Left lung (tissue), 10 donors: Measurements from ENCODE around the gene SALL3. TPM values are rescaled to one million over a fixed set of nuclear protein-coding genes. Genes with fewer than 3 reads are reported as not detected.

ENCODE experiments used
- ATAC-seq: fragments of 200-7000 bp; cut with Tn5 transposase; one replicate; pipeline ENCODE4 v1.9.1; 2020; ENCODE audit warnings: moderate library complexity
- DNase-seq, 4 donors: peaks; one replicate each; pipeline ENCODE4 v3.0.0-alpha.2; 2013 to 2020
- H3K27ac ChIP-seq, 2 donors: fragments of 200-600 bp; sonication (generic) in 1 of 2; one replicate each; pipeline versions ENCODE4 v1.5.0 to v1.8.0; 2020 to 2021
- H3K27me3 ChIP-seq, 2 donors: fragments of 200-600 bp; sonication (generic) in 1 of 2; one replicate each; pipeline versions ENCODE4 v1.5.0 to v1.8.0; 2020 to 2021
- H3K36me3 ChIP-seq, 2 donors: fragments of 200-600 bp; sonication (generic) in 1 of 2; one replicate each; pipeline versions ENCODE4 v1.5.0 to v1.8.0; 2020 to 2021
- H3K4me1 ChIP-seq, 2 donors: fragments of 200-600 bp; one replicate each; pipeline ENCODE4 v1.8.0; 2021
- H3K4me3 ChIP-seq, 2 donors: fragments of 200-600 bp; sonication (generic) in 1 of 2; one replicate each; pipeline versions ENCODE4 v1.5.0 to v1.8.0; 2020 to 2021; ENCODE audit warnings: mild to moderate bottlenecking in 1 of 2
- H3K9me3 ChIP-seq, 2 donors: fragments of 200-600 bp; sonication (generic) in 1 of 2; one replicate each; pipeline versions ENCODE4 v1.5.0 to v1.8.0; 2020 to 2021
- CTCF ChIP-seq, 2 donors: fragments of 200-600 bp; sonication (generic) in 1 of 2; IDR thresholded peaks; one replicate each; pipeline versions ENCODE4 v1.5.0 to v1.8.0; 2021; ENCODE audit warnings: antibody characterized with exemption in 2 of 2
- intact Hi-C, 2 donors: fragments of 100-400 bp; cut with DNase I; formaldehyde crosslinking; loops; one replicate each; pipeline versions ENCODE4 v1.11.2 to v1.14.2; 2022
- polyA plus RNA-seq, 6 donors: library from polyadenylated mRNA; unstranded; fragments of 120-200 nt; gene quantifications; one replicate each; pipeline ENCODE4 v1.2.1, GENCODE V29; 2013; ENCODE audit not compliant: insufficient read length in 6 of 6
- total RNA-seq, 2 donors: library from RNA; stranded (reverse); fragmentation: NEBNext Ultra II Directional; extraction: Animal tissue kit (Norgen Biotek cat#: 25700); gene quantifications; one replicate each; pipeline ENCODE4 v1.2.1, GENCODE V29; 2021
- donor health status: DM: no; HTN: yes; CAD: no.
- donor health status: DM: no; HTN: no; CAD: no.

Gene SALL3
- total and polyA plus RNA-seq, 8 donors, result 0.06 to 0.11 (median 0.08) TPM; not detected in 3

GRCh38 chr18:78967692-78968091 lies 11.9 kb upstream of the SALL3 start:
- Histone ChIP-seq H3K27me3 (peaks cover 13 to 66% of the 10 kb centered on the region in 2 donors), H3K4me1 (no peaks in the 10 kb centered on the region), H3K9me3 (peaks cover 0 to 3% of the 10 kb centered on the region in 2 donors), H3K36me3 (no peaks in the 10 kb centered on the region), H3K4me3 (no peak overlapping the region), H3K27ac (no peak overlapping the region)
- DNase-seq, result no peak
- ATAC-seq, result no peak
- intact Hi-C loops, result no loop called here
- no peak for TF ChIP-seq CTCF (IDR thresholded peaks at IDR 0.05)

- H3K4me3 ChIP-seq, result no peak overlapping the region
- ATAC-seq (no peak), DNase-seq (peak in 1 of 4 donors; percentile 51)
- no peak for TF ChIP-seq CTCF (IDR thresholded peaks at IDR 0.05)
- H3K27me3 ChIP-seq, result peaks cover 33 to 86% of the 10 kb centered on the region in 2 donors
- H3K9me3 ChIP-seq, result no peaks in the 10 kb centered on the region
- no peak overlapping the region for H3K27ac ChIP-seq
- intact Hi-C loops, result no loop called here
- H3K4me1 ChIP-seq, result peaks cover 0 to 14% of the 10 kb centered on the region in 2 donors
- H3K36me3 ChIP-seq, result no peaks in the 10 kb centered on the region
Measured at GRCh38 chr18:78969574-78970315, 9.9 kb upstream of the SALL3 start.

GRCh38 chr18:78970774-78971333 lies 8.8 kb upstream of the SALL3 start:
- H3K4me3 ChIP-seq, result no peak overlapping the region
- intact Hi-C loops, result no loop called here
- H3K36me3 ChIP-seq, result no peaks in the 10 kb centered on the region
- H3K27me3 ChIP-seq, result peaks cover 44 to 97% of the 10 kb centered on the region in 2 donors
- peak in 1 of 4 donors; percentile 59 for DNase-seq
- peaks cover 0 to 14% of the 10 kb centered on the region in 2 donors for H3K4me1 ChIP-seq
- no peak for ATAC-seq
- H3K9me3 ChIP-seq, result no peaks in the 10 kb centered on the region
- no peak overlapping the region for H3K27ac ChIP-seq
- no peak for TF ChIP-seq CTCF (IDR thresholded peaks at IDR 0.05)

- no peak for ATAC-seq
- H3K27ac ChIP-seq, result no peak overlapping the region
- H3K9me3 ChIP-seq, result no peaks in the 10 kb centered on the region
- no peak for TF ChIP-seq CTCF (IDR thresholded peaks at IDR 0.05)
- intact Hi-C loops, result no loop called here
- H3K27me3 ChIP-seq, result peaks cover 52 to 100% of the 10 kb centered on the region in 2 donors
- no peaks in the 10 kb centered on the region for H3K36me3 ChIP-seq
- no peak overlapping the region for H3K4me3 ChIP-seq
- peak in 1 of 4 donors; percentile 27 for DNase-seq
- peaks cover 0 to 14% of the 10 kb centered on the region in 2 donors for H3K4me1 ChIP-seq
Measured at GRCh38 chr18:78971511-78972245, 7.9 kb upstream of the SALL3 start.

GRCh38 chr18:78972385-78972918 lies 7.2 kb upstream of the SALL3 start:
- no peak overlapping the region for H3K27ac ChIP-seq
- H3K4me3 ChIP-seq, result no peak overlapping the region
- ATAC-seq (no peak), DNase-seq (peak in 1 of 4 donors; percentile 68)
- no peaks in the 10 kb centered on the region for H3K9me3 ChIP-seq
- no peak for TF ChIP-seq CTCF (IDR thresholded peaks at IDR 0.05)
- peaks cover 60 to 100% of the 10 kb centered on the region in 2 donors for H3K27me3 ChIP-seq
- H3K4me1 ChIP-seq, result peaks cover 0 to 14% of the 10 kb centered on the region in 2 donors
- intact Hi-C loops, result no loop called here
- H3K36me3 ChIP-seq, result no peaks in the 10 kb centered on the region
